Measurements from ENCODE around the gene ANKRD50.

The ANKRD50 gene

DNA sequence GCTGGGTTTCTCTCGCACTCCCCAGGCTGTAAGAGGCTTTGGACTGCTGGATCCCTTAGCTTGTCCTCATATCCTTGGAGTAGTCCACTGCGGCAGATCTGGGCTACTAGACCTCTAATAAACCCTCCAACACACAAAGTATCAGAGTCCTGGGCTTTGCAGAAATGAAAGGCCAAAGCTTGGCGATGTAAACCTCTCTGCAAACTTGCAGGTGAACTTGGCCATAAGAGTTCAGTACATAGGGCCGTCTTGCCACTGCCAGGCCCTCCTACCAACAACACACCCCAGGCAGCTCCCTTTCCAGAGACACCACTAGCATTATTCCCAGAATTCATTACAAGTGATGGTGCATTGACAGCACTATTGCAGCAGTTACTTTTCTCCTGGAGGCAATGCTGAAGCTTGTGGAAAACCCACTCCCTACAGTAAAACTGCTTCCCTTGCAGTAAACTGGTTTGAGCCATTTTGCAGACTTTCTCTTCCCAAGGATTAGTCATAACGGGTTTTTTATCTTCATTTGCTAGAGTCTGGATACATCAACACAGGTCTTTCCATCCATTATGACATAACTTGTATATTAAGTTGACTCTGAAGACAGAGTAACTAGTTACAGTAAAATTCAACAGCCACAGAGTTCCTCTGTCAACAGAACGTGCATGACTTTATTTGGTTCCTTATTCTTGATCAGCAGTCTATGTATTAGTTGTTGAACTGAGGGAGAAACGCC, 2.4 kb downstream of the ANKRD50 start:
- no peak for DNase-seq
- H3K27ac ChIP-seq (ENCODE audit: insufficient read depth, low read length, poor library complexity, severe bottlenecking) = no peak overlapping the region

GRCh38 chr4:124708517-124709300, 3.8 kb downstream of the ANKRD50 start:
- H3K4me1 ChIP-seq (ENCODE audit: control insufficient read depth, insufficient read depth, low read length, poor library complexity, severe bottlenecking) = no peaks in the 10 kb centered on the region
- peaks cover 5% of the 10 kb centered on the region for H3K27me3 ChIP-seq (replicated peaks; ENCODE audit: control insufficient read depth, insufficient read depth, low read length, poor library complexity, severe bottlenecking)
- no peaks in the 10 kb centered on the region for H3K9me3 ChIP-seq (ENCODE audit: control insufficient read depth, low read length)
- H3K4me3 ChIP-seq (ENCODE audit: insufficient read depth, low read depth, low read length, poor library complexity, severe bottlenecking) = no peak overlapping the region
- H3K36me3 ChIP-seq (ENCODE audit: control insufficient read depth, insufficient read depth, low read length) = no peaks in the 10 kb centered on the region
- DNase-seq = no peak
- H3K27ac ChIP-seq (ENCODE audit: insufficient read depth, low read length, poor library complexity, severe bottlenecking) = no peak overlapping the region

More for the DNA sequence above, 2.4 kb downstream of the ANKRD50 start:
- Histone ChIP-seq H3K36me3 (ENCODE audit: control insufficient read depth, insufficient read depth, low read length) (no peaks in the 10 kb centered on the region), H3K9me3 (ENCODE audit: control insufficient read depth, low read length) (no peaks in the 10 kb centered on the region), H3K4me3 (ENCODE audit: insufficient read depth, low read depth, low read length, poor library complexity, severe bottlenecking) (no peak overlapping the region), H3K27me3 (replicated peaks; ENCODE audit: control insufficient read depth, insufficient read depth, low read length, poor library complexity, severe bottlenecking) (peaks cover 5% of the 10 kb centered on the region), H3K4me1 (ENCODE audit: control insufficient read depth, insufficient read depth, low read length, poor library complexity, severe bottlenecking) (no peaks in the 10 kb centered on the region)

- H3K4me3 ChIP-seq (ENCODE audit: insufficient read depth, low read depth, low read length, poor library complexity, severe bottlenecking) = no peak overlapping the region
Measured at GRCh38 chr4:124705393-124705792, 7.1 kb downstream of the ANKRD50 start.

GRCh38 chr4:124703154-124703553, 9.4 kb downstream of the ANKRD50 start:
- no peaks in the 10 kb centered on the region for H3K36me3 ChIP-seq (ENCODE audit: control insufficient read depth, insufficient read depth, low read length)
- H3K4me3 ChIP-seq (ENCODE audit: insufficient read depth, low read depth, low read length, poor library complexity, severe bottlenecking) = no peak overlapping the region
- no peak for DNase-seq

More at GRCh38 chr4:124705393-124705792, 7.1 kb downstream of the ANKRD50 start:
- Histone ChIP-seq H3K27me3 (replicated peaks; ENCODE audit: control insufficient read depth, insufficient read depth, low read length, poor library complexity, severe bottlenecking) (no peaks in the 10 kb centered on the region), H3K9me3 (ENCODE audit: control insufficient read depth, low read length) (no peaks in the 10 kb centered on the region), H3K27ac (ENCODE audit: insufficient read depth, low read length, poor library complexity, severe bottlenecking) (no peak overlapping the region), H3K4me1 (ENCODE audit: control insufficient read depth, insufficient read depth, low read length, poor library complexity, severe bottlenecking) (no peaks in the 10 kb centered on the region), H3K36me3 (ENCODE audit: control insufficient read depth, insufficient read depth, low read length) (no peaks in the 10 kb centered on the region)
- no peak for DNase-seq

GRCh38 chr4:124697441-124697840, 15.1 kb downstream of the ANKRD50 start:
- no peaks in the 10 kb centered on the region for H3K36me3 ChIP-seq (ENCODE audit: control insufficient read depth, insufficient read depth, low read length)
- no peak overlapping the region for H3K4me3 ChIP-seq (ENCODE audit: insufficient read depth, low read depth, low read length, poor library complexity, severe bottlenecking)
- H3K4me1 ChIP-seq (ENCODE audit: control insufficient read depth, insufficient read depth, low read length, poor library complexity, severe bottlenecking) = no peaks in the 10 kb centered on the region
- H3K27ac ChIP-seq (ENCODE audit: insufficient read depth, low read length, poor library complexity, severe bottlenecking) = no peak overlapping the region
- DNase-seq = no peak
- no peaks in the 10 kb centered on the region for H3K9me3 ChIP-seq (ENCODE audit: control insufficient read depth, low read length)
- no peaks in the 10 kb centered on the region for H3K27me3 ChIP-seq (replicated peaks; ENCODE audit: control insufficient read depth, insufficient read depth, low read length, poor library complexity, severe bottlenecking)

More at GRCh38 chr4:124703154-124703553, 9.4 kb downstream of the ANKRD50 start:
- no peaks in the 10 kb centered on the region for H3K27me3 ChIP-seq (replicated peaks; ENCODE audit: control insufficient read depth, insufficient read depth, low read length, poor library complexity, severe bottlenecking)
- H3K9me3 ChIP-seq (ENCODE audit: control insufficient read depth, low read length) = no peaks in the 10 kb centered on the region
- H3K4me1 ChIP-seq (ENCODE audit: control insufficient read depth, insufficient read depth, low read length, poor library complexity, severe bottlenecking) = no peaks in the 10 kb centered on the region
- H3K27ac ChIP-seq (ENCODE audit: insufficient read depth, low read length, poor library complexity, severe bottlenecking) = no peak overlapping the region

DNA sequence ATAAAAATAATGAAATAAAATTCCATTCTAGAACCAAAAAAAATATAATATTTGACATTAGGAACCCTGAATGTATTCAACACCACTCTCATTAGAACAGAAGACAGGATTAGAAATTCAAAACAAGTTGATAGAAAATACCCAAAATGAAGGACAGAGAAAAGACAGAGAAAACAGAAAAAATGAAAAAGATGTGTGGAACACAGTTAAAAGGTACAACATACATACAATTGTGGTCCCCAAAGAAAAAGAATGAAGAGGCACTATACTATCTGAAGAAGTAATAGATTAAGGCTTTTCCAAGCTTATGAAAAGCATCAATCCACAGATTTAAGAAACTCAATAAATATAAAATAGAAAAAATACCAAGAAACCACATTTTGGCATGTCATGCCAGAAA, 16.4 kb downstream of the ANKRD50 start:
- no peaks in the 10 kb centered on the region for H3K4me1 ChIP-seq (ENCODE audit: control insufficient read depth, insufficient read depth, low read length, poor library complexity, severe bottlenecking)
- no peaks in the 10 kb centered on the region for H3K36me3 ChIP-seq (ENCODE audit: control insufficient read depth, insufficient read depth, low read length)
- H3K9me3 ChIP-seq (ENCODE audit: control insufficient read depth, low read length) = no peaks in the 10 kb centered on the region
- no peak for DNase-seq
- no peak overlapping the region for H3K27ac ChIP-seq (ENCODE audit: insufficient read depth, low read length, poor library complexity, severe bottlenecking)
- H3K27me3 ChIP-seq (replicated peaks; ENCODE audit: control insufficient read depth, insufficient read depth, low read length, poor library complexity, severe bottlenecking) = no peaks in the 10 kb centered on the region
- no peak overlapping the region for H3K4me3 ChIP-seq (ENCODE audit: insufficient read depth, low read depth, low read length, poor library complexity, severe bottlenecking)

- no peaks in the 10 kb centered on the region for H3K27me3 ChIP-seq (replicated peaks; ENCODE audit: control insufficient read depth, insufficient read depth, low read length, poor library complexity, severe bottlenecking)
- no peak for DNase-seq
- H3K27ac ChIP-seq (ENCODE audit: insufficient read depth, low read length, poor library complexity, severe bottlenecking) = no peak overlapping the region
- no peaks in the 10 kb centered on the region for H3K4me1 ChIP-seq (ENCODE audit: control insufficient read depth, insufficient read depth, low read length, poor library complexity, severe bottlenecking)
- H3K4me3 ChIP-seq (ENCODE audit: insufficient read depth, low read depth, low read length, poor library complexity, severe bottlenecking) = no peak overlapping the region
- no peaks in the 10 kb centered on the region for H3K9me3 ChIP-seq (ENCODE audit: control insufficient read depth, low read length)
- H3K36me3 ChIP-seq (ENCODE audit: control insufficient read depth, insufficient read depth, low read length) = no peaks in the 10 kb centered on the region
Measured at GRCh38 chr4:124694946-124695598, 17.5 kb downstream of the ANKRD50 start.

GRCh38 chr4:124694306-124694705, 18.2 kb downstream of the ANKRD50 start:
- no peaks in the 10 kb centered on the region for H3K4me1 ChIP-seq (ENCODE audit: control insufficient read depth, insufficient read depth, low read length, poor library complexity, severe bottlenecking)
- no peak overlapping the region for H3K4me3 ChIP-seq (ENCODE audit: insufficient read depth, low read depth, low read length, poor library complexity, severe bottlenecking)
- H3K36me3 ChIP-seq (ENCODE audit: control insufficient read depth, insufficient read depth, low read length) = no peaks in the 10 kb centered on the region
- no peak for DNase-seq
- no peaks in the 10 kb centered on the region for H3K9me3 ChIP-seq (ENCODE audit: control insufficient read depth, low read length)
- H3K27me3 ChIP-seq (replicated peaks; ENCODE audit: control insufficient read depth, insufficient read depth, low read length, poor library complexity, severe bottlenecking) = no peaks in the 10 kb centered on the region
- H3K27ac ChIP-seq (ENCODE audit: insufficient read depth, low read length, poor library complexity, severe bottlenecking) = no peak overlapping the region

DNA sequence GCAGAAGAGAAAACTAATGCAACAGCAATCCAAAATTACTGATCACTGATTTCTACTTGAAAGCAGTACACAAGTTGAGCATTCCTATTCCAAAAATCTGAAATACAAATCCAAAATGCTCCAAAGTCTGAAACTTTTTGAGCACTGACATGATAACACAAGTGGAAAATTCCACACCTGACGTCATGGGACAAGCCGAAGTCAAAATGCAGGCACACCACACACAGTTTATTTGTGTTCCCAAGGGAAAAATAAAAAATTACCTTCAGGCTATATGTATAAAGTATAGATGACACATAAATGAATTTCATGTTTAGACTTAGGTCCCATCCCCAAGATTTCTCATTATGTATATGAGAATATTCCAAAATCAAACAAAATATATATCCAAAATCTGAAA, 20.7 kb downstream of the ANKRD50 start:
- Histone ChIP-seq H3K9me3 (ENCODE audit: control insufficient read depth, low read length) (no peaks in the 10 kb centered on the region), H3K36me3 (ENCODE audit: control insufficient read depth, insufficient read depth, low read length) (no peaks in the 10 kb centered on the region), H3K27me3 (replicated peaks; ENCODE audit: control insufficient read depth, insufficient read depth, low read length, poor library complexity, severe bottlenecking) (no peaks in the 10 kb centered on the region), H3K4me1 (ENCODE audit: control insufficient read depth, insufficient read depth, low read length, poor library complexity, severe bottlenecking) (no peaks in the 10 kb centered on the region), H3K27ac (ENCODE audit: insufficient read depth, low read length, poor library complexity, severe bottlenecking) (no peak overlapping the region), H3K4me3 (ENCODE audit: insufficient read depth, low read depth, low read length, poor library complexity, severe bottlenecking) (no peak overlapping the region)
- no peak for DNase-seq

DNA sequence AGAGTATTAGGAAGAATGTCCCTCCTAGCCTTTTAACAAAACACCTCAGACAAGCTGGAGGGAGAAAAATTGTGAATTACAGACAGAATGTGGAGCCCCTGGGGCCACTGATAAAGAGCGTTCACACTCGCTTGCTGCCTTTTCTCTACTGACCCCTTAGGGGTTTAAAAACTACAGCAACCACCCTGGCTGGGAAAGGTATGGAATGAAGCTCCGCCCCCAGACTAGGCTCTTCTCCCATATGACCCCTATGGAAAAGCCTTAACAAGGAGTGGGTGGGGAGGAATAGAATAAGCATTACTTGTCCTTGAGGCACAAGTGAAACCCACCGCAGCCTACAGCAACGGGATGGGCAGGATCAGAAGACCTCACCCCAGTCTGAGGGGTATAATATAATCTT, 26.3 kb downstream of the ANKRD50 start:
- Histone ChIP-seq H3K4me3 (ENCODE audit: insufficient read depth, low read depth, low read length, poor library complexity, severe bottlenecking) (no peak overlapping the region), H3K27ac (ENCODE audit: insufficient read depth, low read length, poor library complexity, severe bottlenecking) (no peak overlapping the region), H3K27me3 (replicated peaks; ENCODE audit: control insufficient read depth, insufficient read depth, low read length, poor library complexity, severe bottlenecking) (no peaks in the 10 kb centered on the region), H3K9me3 (ENCODE audit: control insufficient read depth, low read length) (no peaks in the 10 kb centered on the region), H3K4me1 (ENCODE audit: control insufficient read depth, insufficient read depth, low read length, poor library complexity, severe bottlenecking) (no peaks in the 10 kb centered on the region), H3K36me3 (ENCODE audit: control insufficient read depth, insufficient read depth, low read length) (no peaks in the 10 kb centered on the region)
- no peak for DNase-seq

Measured in effector memory CD4-positive, alpha-beta T cell (primary cell).